Frontal cortex (tissue), 1 donor: ENCODE results near the gene PPM1D. TPM values are rescaled to one million over a fixed set of nuclear protein-coding genes. Genes with fewer than 3 reads are reported as not detected.

Experiments
- small RNA-seq: library from RNA; depleted of rRNA; stranded (forward); fragments of <200 nt; gene quantifications from one replicate; pipeline ENCODE3, GENCODE V24; 2014
- total RNA-seq: library from RNA; depleted of rRNA; stranded (reverse); fragments of >200 nt; gene quantifications from one replicate; pipeline ENCODE4 v1.2.3, GENCODE V29; 2014

Gene PPM1D
- total RNA-seq, 1 donor from 2014 or later = 13.0 TPM

Small RNA genes lying within 50 kb of the gene (small RNA-seq; reads per million reads assigned to genes)
- gene AC011921.2 = not detected
- gene RN7SL606P = not detected
- gene RNU6-623P = not detected

Other genes starting within 250 kb of the PPM1D start
- 91.7 TPM for gene USP32, start 208.1 kb upstream of the PPM1D start, total RNA-seq
- not detected for gene CHCT1, start 177.7 kb upstream of the PPM1D start, total RNA-seq
- 72.2 TPM for gene APPBP2, start 74.0 kb upstream of the PPM1D start, total RNA-seq
- 40.8 TPM for gene BCAS3, start 77.7 kb downstream of the PPM1D start, total RNA-seq